GM20000 (cell line): Measurements from ENCODE around the gene CRACDL.

Experiments used
- DNase-seq: peaks from one replicate; pipeline ENCODE4 v3.0.0; 2012; ENCODE audit warnings: low spot score
- CTCF ChIP-seq: IDR thresholded peaks from 2 replicates; pipeline ENCODE4 v1.5.1; 2012; ENCODE audit warnings: mild to moderate bottlenecking, control low read depth; ENCODE audit errors: extremely low read depth, missing control alignments

The CRACDL gene

GRCh38 chr2:98914713-98915580, 21.1 kb downstream of the CRACDL start:
- no peak for TF ChIP-seq CTCF
- DNase-seq = no peak

DNA sequence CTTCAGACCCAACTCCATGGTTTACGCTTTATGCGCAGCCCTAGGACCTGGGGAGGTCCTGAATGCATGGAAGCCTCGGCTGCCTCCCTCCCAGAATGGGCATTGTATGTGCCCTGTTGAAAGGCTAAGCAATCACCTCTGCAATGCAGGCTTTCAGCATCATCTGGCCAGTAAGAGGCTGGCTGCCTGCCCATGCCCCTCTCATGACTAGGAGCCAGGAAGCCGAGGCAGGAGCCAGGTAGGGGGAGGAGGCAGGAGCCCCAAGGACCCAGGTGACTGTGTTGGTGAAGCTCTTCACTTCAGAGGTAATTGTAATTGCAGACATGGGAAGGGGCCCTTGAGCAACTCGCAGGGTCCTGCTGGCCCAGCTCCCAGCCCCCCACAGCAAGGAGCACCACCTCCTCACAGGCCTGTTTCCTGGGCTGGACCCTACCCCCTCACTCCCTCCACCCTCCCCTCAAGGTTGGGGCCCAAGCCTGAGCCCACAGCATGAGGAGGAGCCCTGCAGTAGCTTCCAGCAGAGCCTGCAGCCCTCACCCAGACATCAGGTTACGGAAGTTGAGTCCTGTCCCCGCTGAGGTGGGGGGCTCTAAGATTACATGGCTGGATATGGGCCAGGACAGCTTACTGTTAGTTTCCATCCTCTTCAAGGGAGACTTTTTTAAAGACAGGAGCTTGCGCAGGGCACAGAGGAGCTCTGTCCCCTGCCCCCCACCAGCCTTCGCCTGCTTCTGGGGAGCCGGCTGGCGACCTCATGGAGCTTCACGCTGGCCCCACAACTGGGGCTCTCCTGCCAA, 21.9 kb downstream of the CRACDL start:
- no peak for DNase-seq
- no peak for TF ChIP-seq CTCF

GRCh38 chr2:98912957-98913915, 22.8 kb downstream of the CRACDL start:
- DNase-seq = no peak
- TF ChIP-seq CTCF = no peak

DNA sequence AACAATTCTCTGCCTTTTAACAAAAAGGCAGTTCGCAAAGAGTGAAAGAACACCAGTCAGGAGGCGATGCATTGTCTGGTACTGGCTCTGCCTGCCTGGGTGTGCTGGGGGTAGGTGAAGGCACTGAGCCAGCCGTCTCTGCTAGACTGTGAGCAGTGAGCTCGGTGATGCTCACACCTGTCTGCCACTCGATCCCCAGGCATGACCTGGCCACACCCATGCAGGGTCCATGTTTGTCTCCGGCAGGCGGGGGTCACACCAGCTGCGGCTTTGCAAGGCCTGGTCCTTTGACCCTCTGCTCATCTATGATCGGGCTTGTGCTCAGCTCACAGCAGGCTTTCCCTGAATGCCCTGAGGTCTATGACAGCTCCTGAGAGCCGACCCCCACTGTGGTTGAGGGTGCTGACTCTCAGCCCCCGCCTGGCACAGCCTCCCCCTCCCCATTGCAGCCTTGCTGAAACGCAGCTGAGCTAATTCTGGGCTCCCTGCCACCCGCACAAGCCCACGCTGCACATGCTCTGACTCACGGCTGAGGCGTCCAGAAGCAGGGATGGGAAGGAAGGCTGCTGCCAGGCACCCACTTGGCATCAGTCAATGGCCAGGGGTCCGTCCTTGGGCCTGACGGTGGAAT, 23.7 kb downstream of the CRACDL start:
- DNase-seq = no peak
- no peak for TF ChIP-seq CTCF

DNA sequence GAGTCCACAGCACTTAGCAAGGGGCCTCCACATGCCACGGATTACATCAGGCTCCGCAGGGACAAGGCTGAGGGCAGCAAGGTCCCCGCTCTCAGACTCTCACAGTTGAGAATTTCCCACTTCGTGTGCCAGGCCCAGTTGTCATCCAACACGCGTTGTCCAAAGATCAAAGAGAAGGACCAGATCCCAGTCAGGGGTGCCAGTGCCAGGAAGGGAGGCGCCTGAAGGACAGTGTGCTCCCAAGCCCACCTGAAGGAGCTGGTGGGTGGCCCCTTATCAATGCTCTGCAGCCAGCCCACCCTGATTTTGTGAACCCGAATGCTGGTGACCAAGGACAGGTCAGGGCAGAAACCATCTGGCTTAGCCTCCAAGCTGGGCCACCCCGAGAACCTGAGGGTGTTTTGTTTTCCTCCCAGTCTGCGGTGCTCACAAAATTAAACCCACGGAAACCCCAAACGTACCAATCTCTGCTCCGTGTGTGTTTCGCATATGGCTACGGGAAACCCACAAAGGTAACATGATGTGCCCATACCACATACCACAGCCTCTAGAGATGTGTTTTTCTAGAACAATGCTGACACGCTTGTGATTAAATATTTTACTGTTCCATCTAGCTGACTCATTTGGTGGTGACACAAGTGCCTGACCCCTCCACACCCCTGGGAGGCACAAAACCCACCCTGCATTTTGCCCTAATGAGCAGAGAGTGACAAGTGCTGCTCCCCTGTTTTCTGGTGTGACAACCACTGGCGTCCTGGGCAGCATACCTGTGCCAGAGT, 24.5 kb downstream of the CRACDL start:
- no peak for DNase-seq
- no peak for TF ChIP-seq CTCF

- DNase-seq = no peak
- TF ChIP-seq CTCF = no peak
Measured at GRCh38 chr2:98911126-98911375, 25.0 kb downstream of the CRACDL start.
